Measurements from ENCODE around the gene DYNC1I1. TPM values are rescaled to one million over a fixed set of nuclear protein-coding genes. Genes with fewer than 3 reads are reported as not detected.

Gene DYNC1I1
- total and polyA plus RNA-seq, 2 of the 4 experiments (the other 2 are of a cell fraction), result under 0.01 to 0.15 TPM

DNA sequence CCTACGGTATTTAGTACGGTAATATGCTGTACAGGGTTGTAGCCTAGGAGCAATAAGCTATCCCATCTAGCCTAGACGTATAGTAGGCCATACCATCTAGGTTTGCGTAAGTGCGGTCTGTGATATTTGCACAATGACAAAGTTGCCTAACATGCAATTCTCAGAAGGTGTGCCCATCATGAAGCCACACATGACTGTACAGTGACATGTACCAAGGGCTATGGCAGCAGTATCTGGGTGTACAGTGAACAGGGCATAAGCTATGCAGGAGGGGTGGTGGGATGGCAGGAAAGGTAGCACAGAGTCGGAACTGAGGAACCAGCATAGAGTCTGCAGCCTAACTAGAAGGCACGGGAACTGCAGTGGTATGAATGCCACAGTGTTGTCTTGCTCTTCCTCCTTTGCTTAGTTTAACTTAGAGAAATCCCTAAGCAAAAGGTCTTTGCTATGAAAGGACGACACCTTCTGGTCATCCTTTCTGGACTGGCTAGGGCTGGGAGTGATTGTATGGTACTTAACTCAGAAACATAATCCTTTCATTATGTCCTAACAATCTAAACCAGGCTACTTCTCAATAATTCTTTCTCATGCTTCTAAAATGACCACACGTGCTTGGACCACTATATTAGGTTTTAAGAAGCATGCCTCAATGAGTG lies 93.5 kb downstream of the DYNC1I1 start:
- no peak overlapping the region for H3K14ac ChIP-seq (replicated peaks; ENCODE audit: low read depth, low read length)
- no peak overlapping the region for H3K56ac ChIP-seq (ENCODE audit: extremely low read depth, insufficient read depth, low read length)
- intact Hi-C loops (cut with micrococcal nuclease), result no loop called here
- no peaks in the 10 kb centered on the region for H3K79me1 ChIP-seq (ENCODE audit: low read depth in 1 of 2, low read length in 2 of 2)
- H2AK5ac ChIP-seq (ENCODE audit: low read depth, low read length), result no peak overlapping the region
- no peak overlapping the region for H4K5ac ChIP-seq (ENCODE audit: low read depth, low read length)
- WGBS, 2 experiments (ENCODE audit: extremely low coverage in 2 of 2, insufficient read length in 1 of 2), result 85% methylated on average over 4 of the region's 9 CpGs; no CpG with 5 or more reads in 1 of the 2 experiments
- in situ Hi-C loops (cut with MboI; ENCODE audit: low sequenced_read_pairs), result no loop called here
- no peak overlapping the region for H4K8ac ChIP-seq (ENCODE audit: low read depth in 2 of 2, low read length in 2 of 2)
- no peaks in the 10 kb centered on the region for H3K9me1 ChIP-seq (ENCODE audit: insufficient read depth, low read length)
- no peak overlapping the region for H2BK20ac ChIP-seq (ENCODE audit: low read depth, low read length)
- peak; percentile 8 for DNase-seq
- no peak overlapping the region for H3K27ac ChIP-seq (ENCODE audit: insufficient read depth, low read length)
- H3K4me3 ChIP-seq (ENCODE audit: insufficient read depth, low read depth, low read length), result no peak overlapping the region
- no peak overlapping the region for H3K23ac ChIP-seq (ENCODE audit: low read depth, low read length)
- H4K91ac ChIP-seq (ENCODE audit: insufficient read depth, low read depth, low read length), result no peak overlapping the region
- H3K27me3 ChIP-seq (ENCODE audit: control insufficient read depth, insufficient read depth, low read length), result no peaks in the 10 kb centered on the region
- POLR2A ChIA-PET (ENCODE audit: unreplicated experiment), result no interaction called here
- TF ChIP-seq RFX5 (IDR thresholded peaks at IDR 0.05; ENCODE audit: low read depth, low read length), result no peak
- no peak for TF ChIP-seq RCOR1 (IDR thresholded peaks at IDR 0.05; ENCODE audit: insufficient replicate concordance, low read length)
- no peak for TF ChIP-seq MAZ (IDR thresholded peaks at IDR 0.05; ENCODE audit: borderline replicate concordance, low read depth, low read length)
- TF ChIP-seq, protein P1, sequence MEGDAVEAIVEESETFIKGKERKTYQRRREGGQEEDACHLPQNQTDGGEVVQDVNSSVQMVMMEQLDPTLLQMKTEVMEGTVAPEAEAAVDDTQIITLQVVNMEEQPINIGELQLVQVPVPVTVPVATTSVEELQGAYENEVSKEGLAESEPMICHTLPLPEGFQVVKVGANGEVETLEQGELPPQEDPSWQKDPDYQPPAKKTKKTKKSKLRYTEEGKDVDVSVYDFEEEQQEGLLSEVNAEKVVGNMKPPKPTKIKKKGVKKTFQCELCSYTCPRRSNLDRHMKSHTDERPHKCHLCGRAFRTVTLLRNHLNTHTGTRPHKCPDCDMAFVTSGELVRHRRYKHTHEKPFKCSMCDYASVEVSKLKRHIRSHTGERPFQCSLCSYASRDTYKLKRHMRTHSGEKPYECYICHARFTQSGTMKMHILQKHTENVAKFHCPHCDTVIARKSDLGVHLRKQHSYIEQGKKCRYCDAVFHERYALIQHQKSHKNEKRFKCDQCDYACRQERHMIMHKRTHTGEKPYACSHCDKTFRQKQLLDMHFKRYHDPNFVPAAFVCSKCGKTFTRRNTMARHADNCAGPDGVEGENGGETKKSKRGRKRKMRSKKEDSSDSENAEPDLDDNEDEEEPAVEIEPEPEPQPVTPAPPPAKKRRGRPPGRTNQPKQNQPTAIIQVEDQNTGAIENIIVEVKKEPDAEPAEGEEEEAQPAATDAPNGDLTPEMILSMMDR (conservative IDR thresholded peaks at IDR 0.05; ENCODE audit: low read depth, low read length), result 0 out of 2 replicates have a peak, but pooled peaks have one; percentile 14
- CTCF ChIA-PET, result no interaction called here
- BruUV-seq (replicated peaks), result no TSS peak
- no peak overlapping the region for H2BK5ac ChIP-seq (ENCODE audit: low read depth, low read length, poor library complexity, severe bottlenecking)
- no peaks in the 10 kb centered on the region for H3K4me1 ChIP-seq (ENCODE audit: control insufficient read depth, insufficient read depth, low read length)
- no peak overlapping the region for H2BK15ac ChIP-seq (ENCODE audit: low read depth, low read length)
- H4K20me1 ChIP-seq (ENCODE audit: insufficient read depth, low read length), result no peaks in the 10 kb centered on the region
- no peak overlapping the region for H3K9ac ChIP-seq (ENCODE audit: low read depth, low read length)
- peak overlapping the region; percentile 8 for H2AFZ ChIP-seq (replicated peaks; ENCODE audit: low read length, poor library complexity)
- H3K4ac ChIP-seq (ENCODE audit: low read depth, low read length), result no peak overlapping the region
- no peak overlapping the region for H3K4me2 ChIP-seq (ENCODE audit: low read depth, low read length)
- no peak overlapping the region for H3K18ac ChIP-seq (ENCODE audit: low read depth, low read length)
- dilution Hi-C loops (cut with HindIII; ENCODE audit: low sequenced_read_pairs, unreplicated experiment), result no loop called here
- H3K9me3 ChIP-seq (ENCODE audit: control insufficient read depth, insufficient read depth, low read length), result no peaks in the 10 kb centered on the region
- ATAC-seq (ENCODE audit: low read depth), result peak; percentile 70
- no peaks in the 10 kb centered on the region for H3K36me3 ChIP-seq (ENCODE audit: control insufficient read depth, insufficient read depth, low read length)
- no peak overlapping the region for H2AK9ac ChIP-seq (replicated peaks; ENCODE audit: low read depth, low read length, poor library complexity)
- no peak overlapping the region for H2BK120ac ChIP-seq (ENCODE audit: low read depth, low read length)
